Neuronal stem cell (in vitro differentiated cells): ENCODE data around the gene TLL2.
A peak's percentile ranks its signal among the peaks of the same experiment; 100 is the strongest.

Experiments
- DNase-seq: peaks from one replicate; pipeline ENCODE4 v3.0.0-alpha.2; 2013; ENCODE audit warnings: low spot score
- H2AFZ ChIP-seq: one replicate; pipeline ENCODE4 v1.6.1; 2013; ENCODE audit warnings: mild to moderate bottlenecking, low read length, inconsistent platforms
- H2AK5ac ChIP-seq: 2 replicates; pipeline ENCODE4 v1.6.1; 2013; ENCODE audit warnings: low read depth, mild to moderate bottlenecking, inconsistent platforms, low read length, moderate library complexity, mixed read lengths
- H2BK120ac ChIP-seq: 2 replicates; pipeline ENCODE4 v1.6.1; 2013; ENCODE audit warnings: low read depth, mild to moderate bottlenecking, inconsistent platforms, low read length, moderate library complexity, mixed read lengths
- H2BK12ac ChIP-seq: one replicate; pipeline ENCODE4 v1.6.1; 2013; ENCODE audit warnings: low read length, inconsistent platforms
- H2BK15ac ChIP-seq: 2 replicates; pipeline ENCODE4 v1.6.1; 2013; ENCODE audit warnings: mild to moderate bottlenecking, low read length, inconsistent platforms, mixed read lengths
- H2BK5ac ChIP-seq: one replicate; pipeline ENCODE4 v1.6.1; 2013; ENCODE audit warnings: inconsistent platforms, mild to moderate bottlenecking, low read length, moderate library complexity
- H3K14ac ChIP-seq: one replicate; pipeline ENCODE4 v1.6.1; 2013; ENCODE audit warnings: low read length, inconsistent platforms
- H3K18ac ChIP-seq: 2 replicates; pipeline ENCODE4 v1.6.1; 2013; ENCODE audit warnings: low read length, inconsistent platforms
- H3K23ac ChIP-seq: 2 replicates; pipeline ENCODE4 v1.6.1; 2013; ENCODE audit warnings: low read depth, mild to moderate bottlenecking, mixed read lengths, low read length, inconsistent platforms; ENCODE audit not compliant: poor library complexity
- H3K27ac ChIP-seq: replicated peaks from 3 replicates; pipeline ENCODE4 v1.5.1; 2013; ENCODE audit warnings: low read length, inconsistent platforms
- H3K27me3 ChIP-seq, 3 experiments: 2 replicates each; pipeline ENCODE4 v1.6.1; 2013; ENCODE audit warnings: low read length in 3 of 3, mild to moderate bottlenecking in 2 of 3, inconsistent platforms in 1 of 3, low read depth in 1 of 3, mixed read lengths in 1 of 3, moderate library complexity in 1 of 3; ENCODE audit not compliant: control insufficient read depth in 3 of 3, insufficient read depth in 3 of 3
- H3K36me3 ChIP-seq, 2 donors: replicated peaks in 1 of 2; 2 replicates each; pipeline ENCODE4 v1.6.1; 2013; ENCODE audit warnings: low read length in 2 of 2; ENCODE audit not compliant: control insufficient read depth in 2 of 2, insufficient read depth in 2 of 2
- H3K4ac ChIP-seq: 2 replicates; pipeline ENCODE4 v1.6.1; 2013; ENCODE audit warnings: inconsistent platforms, mild to moderate bottlenecking, low read length, moderate library complexity
- H3K4me1 ChIP-seq, 2 donors: 1 replicate in 1 of 2; 2 replicates in 1 of 2; pipeline ENCODE4 v1.6.1; 2013; ENCODE audit warnings: low read length in 2 of 2, low read depth in 1 of 2; ENCODE audit not compliant: control insufficient read depth in 2 of 2, insufficient read depth in 1 of 2
- H3K4me2 ChIP-seq: one replicate; pipeline ENCODE4 v1.6.1; 2013; ENCODE audit warnings: mild to moderate bottlenecking, low read length, inconsistent platforms; ENCODE audit not compliant: insufficient read depth, poor library complexity, severe bottlenecking
- H3K4me3 ChIP-seq, 2 donors: 2 replicates each; pipeline ENCODE4 v1.5.1; 2013; ENCODE audit warnings: low read length in 2 of 2, mild to moderate bottlenecking in 2 of 2, inconsistent platforms in 1 of 2, moderate library complexity in 1 of 2
- H3K79me1 ChIP-seq: one replicate; pipeline ENCODE4 v1.6.1; 2013; ENCODE audit warnings: low read depth, mild to moderate bottlenecking, inconsistent platforms, low read length, moderate library complexity
- H3K9ac ChIP-seq: one replicate; pipeline ENCODE4 v1.6.1; 2013; ENCODE audit warnings: mild to moderate bottlenecking, low read depth, low read length, inconsistent platforms; ENCODE audit not compliant: poor library complexity
- H3K9me3 ChIP-seq, 2 donors: replicated peaks in 1 of 2; 2 replicates each; pipeline versions ENCODE3 to v1.6.1; 2013; ENCODE audit warnings: low read length in 2 of 2, mild to moderate bottlenecking in 2 of 2, inconsistent platforms in 1 of 2, low read depth in 1 of 2, mixed read lengths in 1 of 2, moderate library complexity in 1 of 2; ENCODE audit not compliant: control insufficient read depth in 2 of 2, insufficient read depth in 1 of 2
- H4K8ac ChIP-seq: one replicate; pipeline ENCODE4 v1.6.1; 2013; ENCODE audit warnings: low read depth, mild to moderate bottlenecking, inconsistent platforms, low read length, moderate library complexity
- H4K91ac ChIP-seq: one replicate; pipeline ENCODE4 v1.6.1; 2013; ENCODE audit warnings: low read length, low read depth, mild to moderate bottlenecking, inconsistent platforms; ENCODE audit not compliant: poor library complexity
- WGBS, 2 donors: extraction: QIAGEN DNeasy Blood & Tissue Kit; methylation state at CpG; one replicate each; pipeline ENCODE4 v1.1.7; 2013; ENCODE audit warnings: missing lambda C conversion rate in 2 of 2, mixed read lengths in 1 of 2; ENCODE audit not compliant: insufficient read length in 2 of 2, insufficient replicate concordance in 1 of 2; ENCODE audit errors: extremely low coverage in 2 of 2; 5-methylcytosine and 5-hydroxymethylcytosine counted together

Gene TLL2

GRCh38 chr10:96453856-96454583 lies 59.7 kb downstream of the TLL2 start:
- Histone ChIP-seq H3K18ac (no peak overlapping the region), H3K23ac (peak overlapping the region; percentile 67), H3K9me3 (no peaks in the 10 kb centered on the region), H3K4ac (no peak overlapping the region), H2BK12ac (no peak overlapping the region), H3K14ac (no peak overlapping the region), H3K27me3 (no peaks in the 10 kb centered on the region), H2AFZ (peak overlapping the region; percentile 56), H3K27ac (no peak overlapping the region), H3K4me2 (no peak overlapping the region), H3K9ac (no peak overlapping the region), H2BK15ac (no peak overlapping the region), H4K91ac (no peak overlapping the region), H3K4me3 (no peak overlapping the region), H2BK120ac (no peak overlapping the region), H3K4me1 (peaks cover 8 to 9% of the 10 kb centered on the region in 2 donors), H2BK5ac (peak overlapping the region; percentile 59), H4K8ac (no peak overlapping the region), H3K36me3 (no peaks in the 10 kb centered on the region), H2AK5ac (peak overlapping the region; percentile 65), H3K79me1 (peaks cover 2% of the 10 kb centered on the region)
- no peak for DNase-seq
- WGBS, 2 donors, result no CpG with 5 or more reads among the region's 3 CpGs

GRCh38 chr10:96452494-96453153 lies 61.1 kb downstream of the TLL2 start:
- Histone ChIP-seq H3K4ac (no peak overlapping the region), H3K27ac (no peak overlapping the region), H3K9me3 (no peaks in the 10 kb centered on the region), H3K23ac (no peak overlapping the region), H3K27me3 (no peaks in the 10 kb centered on the region), H3K79me1 (peaks cover 2% of the 10 kb centered on the region), H3K4me2 (no peak overlapping the region), H2BK12ac (no peak overlapping the region), H2BK5ac (no peak overlapping the region), H2AK5ac (no peak overlapping the region), H4K8ac (no peak overlapping the region), H3K18ac (no peak overlapping the region), H4K91ac (no peak overlapping the region), H2BK15ac (no peak overlapping the region), H3K36me3 (no peaks in the 10 kb centered on the region), H3K14ac (no peak overlapping the region), H2AFZ (no peak overlapping the region), H3K4me3 (no peak overlapping the region), H2BK120ac (no peak overlapping the region), H3K4me1 (peaks cover 11 to 14% of the 10 kb centered on the region in 2 donors), H3K9ac (no peak overlapping the region)
- DNase-seq, result no peak
- WGBS, 2 donors, result no CpG with 5 or more reads among the region's 7 CpGs

- Histone ChIP-seq H4K91ac (no peak overlapping the region), H3K4me1 (peaks cover 11 to 19% of the 10 kb centered on the region in 2 donors), H2AFZ (peak overlapping the region; percentile 72), H2BK12ac (no peak overlapping the region), H3K9ac (no peak overlapping the region), H4K8ac (no peak overlapping the region), H3K4ac (no peak overlapping the region), H2BK15ac (no peak overlapping the region), H3K27ac (peak overlapping the region; percentile 50), H3K9me3 (no peaks in the 10 kb centered on the region), H3K79me1 (peaks cover 2% of the 10 kb centered on the region), H2BK5ac (no peak overlapping the region), H3K27me3 (no peaks in the 10 kb centered on the region), H3K4me2 (no peak overlapping the region), H3K23ac (no peak overlapping the region), H3K14ac (no peak overlapping the region), H2BK120ac (no peak overlapping the region), H2AK5ac (no peak overlapping the region), H3K36me3 (no peaks in the 10 kb centered on the region), H3K18ac (no peak overlapping the region), H3K4me3 (peak overlapping the region in 1 of 2 donors; percentile 14)
- peak; percentile 54 for DNase-seq
- no CpG with 5 or more reads among the region's 12 CpGs for WGBS, 2 donors
These were observed 63.1 kb downstream of the TLL2 start for GRCh38 chr10:96450529-96451207.

GRCh38 chr10:96448558-96448957 lies 65.2 kb downstream of the TLL2 start:
- Histone ChIP-seq H3K4ac (no peak overlapping the region), H3K79me1 (no peaks in the 10 kb centered on the region), H3K4me1 (peaks cover 11 to 19% of the 10 kb centered on the region in 2 donors), H4K8ac (no peak overlapping the region), H4K91ac (no peak overlapping the region), H3K27me3 (no peaks in the 10 kb centered on the region), H3K27ac (no peak overlapping the region), H2AFZ (no peak overlapping the region), H2BK15ac (no peak overlapping the region), H3K9ac (no peak overlapping the region), H3K9me3 (no peaks in the 10 kb centered on the region), H2BK12ac (no peak overlapping the region), H3K4me2 (no peak overlapping the region), H3K14ac (no peak overlapping the region), H2AK5ac (no peak overlapping the region), H3K36me3 (no peaks in the 10 kb centered on the region), H2BK5ac (no peak overlapping the region), H3K23ac (no peak overlapping the region), H3K18ac (no peak overlapping the region), H2BK120ac (no peak overlapping the region), H3K4me3 (no peak overlapping the region)
- WGBS, 2 donors, result no CpG with 5 or more reads among the region's 4 CpGs
- DNase-seq, result no peak
